ENCODE measurements around the gene MICU1.

GRCh38 chr10:72445851-72446250 is 180.0 kb downstream of the MICU1 start:
- TF ChIP-seq, protein P1, sequence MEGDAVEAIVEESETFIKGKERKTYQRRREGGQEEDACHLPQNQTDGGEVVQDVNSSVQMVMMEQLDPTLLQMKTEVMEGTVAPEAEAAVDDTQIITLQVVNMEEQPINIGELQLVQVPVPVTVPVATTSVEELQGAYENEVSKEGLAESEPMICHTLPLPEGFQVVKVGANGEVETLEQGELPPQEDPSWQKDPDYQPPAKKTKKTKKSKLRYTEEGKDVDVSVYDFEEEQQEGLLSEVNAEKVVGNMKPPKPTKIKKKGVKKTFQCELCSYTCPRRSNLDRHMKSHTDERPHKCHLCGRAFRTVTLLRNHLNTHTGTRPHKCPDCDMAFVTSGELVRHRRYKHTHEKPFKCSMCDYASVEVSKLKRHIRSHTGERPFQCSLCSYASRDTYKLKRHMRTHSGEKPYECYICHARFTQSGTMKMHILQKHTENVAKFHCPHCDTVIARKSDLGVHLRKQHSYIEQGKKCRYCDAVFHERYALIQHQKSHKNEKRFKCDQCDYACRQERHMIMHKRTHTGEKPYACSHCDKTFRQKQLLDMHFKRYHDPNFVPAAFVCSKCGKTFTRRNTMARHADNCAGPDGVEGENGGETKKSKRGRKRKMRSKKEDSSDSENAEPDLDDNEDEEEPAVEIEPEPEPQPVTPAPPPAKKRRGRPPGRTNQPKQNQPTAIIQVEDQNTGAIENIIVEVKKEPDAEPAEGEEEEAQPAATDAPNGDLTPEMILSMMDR (IDR thresholded peaks at IDR 0.05; ENCODE audit: extremely low read depth in 1 of 2, insufficient read depth in 1 of 2, low read depth in 1 of 2, low read length in 2 of 2), result no peak
- TF ChIP-seq EZH2 (IDR thresholded peaks at IDR 0.05; ENCODE audit: borderline replicate concordance, low read depth, low read length, severe bottlenecking), result no peak

Measured in endothelial cell of umbilical vein (primary cell).